ENCODE data around the gene TIGD1.

DNA sequence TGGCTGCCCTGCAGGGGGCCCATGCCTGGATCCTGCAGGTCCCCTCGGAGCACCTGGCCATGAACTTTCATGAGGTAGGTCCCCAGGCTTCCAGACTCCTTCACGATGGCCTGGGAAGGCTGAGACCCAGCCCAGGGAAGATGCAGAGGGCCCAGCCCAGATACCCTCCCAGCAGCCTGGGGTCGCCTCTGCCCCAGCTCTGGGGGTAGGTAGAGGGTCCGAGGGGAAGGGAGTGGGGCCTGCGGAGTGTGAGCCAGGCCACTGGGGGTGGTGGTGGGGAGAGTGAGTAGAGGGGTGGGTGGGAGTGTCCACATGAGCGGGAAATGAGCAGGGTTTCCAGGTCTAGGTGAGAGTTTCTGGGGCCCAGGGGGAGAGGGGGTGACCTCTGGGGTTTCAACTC, 25.6 kb downstream of the TIGD1 start:
- TF ChIP-seq, protein P1, sequence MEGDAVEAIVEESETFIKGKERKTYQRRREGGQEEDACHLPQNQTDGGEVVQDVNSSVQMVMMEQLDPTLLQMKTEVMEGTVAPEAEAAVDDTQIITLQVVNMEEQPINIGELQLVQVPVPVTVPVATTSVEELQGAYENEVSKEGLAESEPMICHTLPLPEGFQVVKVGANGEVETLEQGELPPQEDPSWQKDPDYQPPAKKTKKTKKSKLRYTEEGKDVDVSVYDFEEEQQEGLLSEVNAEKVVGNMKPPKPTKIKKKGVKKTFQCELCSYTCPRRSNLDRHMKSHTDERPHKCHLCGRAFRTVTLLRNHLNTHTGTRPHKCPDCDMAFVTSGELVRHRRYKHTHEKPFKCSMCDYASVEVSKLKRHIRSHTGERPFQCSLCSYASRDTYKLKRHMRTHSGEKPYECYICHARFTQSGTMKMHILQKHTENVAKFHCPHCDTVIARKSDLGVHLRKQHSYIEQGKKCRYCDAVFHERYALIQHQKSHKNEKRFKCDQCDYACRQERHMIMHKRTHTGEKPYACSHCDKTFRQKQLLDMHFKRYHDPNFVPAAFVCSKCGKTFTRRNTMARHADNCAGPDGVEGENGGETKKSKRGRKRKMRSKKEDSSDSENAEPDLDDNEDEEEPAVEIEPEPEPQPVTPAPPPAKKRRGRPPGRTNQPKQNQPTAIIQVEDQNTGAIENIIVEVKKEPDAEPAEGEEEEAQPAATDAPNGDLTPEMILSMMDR (IDR thresholded peaks at IDR 0.05; ENCODE audit: low read depth, low read length): no peak
- no peak for TF ChIP-seq POLR2A (IDR thresholded peaks at IDR 0.05; ENCODE audit: extremely low read depth, insufficient read length)
